ENCODE measurements around the gene METTL16. TPM values are rescaled to one million over a fixed set of nuclear protein-coding genes. Genes with fewer than 3 reads are reported as not detected.
"Not testable (repeated sequence)": the region's sequence is repeated elsewhere in the genome, so short reads cannot be mapped to it uniquely, and the experiment has no call there.

Gene METTL16
- total RNA-seq, 1 donor, result 14.8 TPM

- no peaks in the 10 kb centered on the region for H3K27me3 ChIP-seq (ENCODE audit: insufficient read depth, low read length)
- H3K4me1 ChIP-seq (ENCODE audit: insufficient read depth, low read length), result no peaks in the 10 kb centered on the region
- H3K36me3 ChIP-seq (ENCODE audit: insufficient read depth, low read length), result peaks cover 3% of the 10 kb centered on the region
- no peak overlapping the region for H3K4me2 ChIP-seq (ENCODE audit: insufficient read depth, low read length)
- no peaks in the 10 kb centered on the region for H3K9me3 ChIP-seq (ENCODE audit: low read depth, low read length)
- no peak for TF ChIP-seq CTCF (IDR thresholded peaks at IDR 0.05; ENCODE audit: extremely low read depth, low read depth, low read length)
- DNase-seq (ENCODE audit: insufficient read length, low spot score, missing footprints), result peak; percentile 88
- H3K79me2 ChIP-seq (ENCODE audit: insufficient read depth, low read length), result peaks cover 31% of the 10 kb centered on the region
- H3K27ac ChIP-seq (ENCODE audit: low read depth, low read length), result no peak overlapping the region
- no peaks in the 10 kb centered on the region for H4K20me1 ChIP-seq (ENCODE audit: insufficient read depth, low read length)
- no peak overlapping the region for H2AFZ ChIP-seq (ENCODE audit: low read length)
- H3K4me3 ChIP-seq (ENCODE audit: insufficient read depth, low read length), result no peak overlapping the region
These were observed 11.2 kb downstream of the METTL16 start for GRCh38 chr17:2500446-2500845.

- not testable (repeated sequence) for H3K4me3 ChIP-seq (ENCODE audit: insufficient read depth, low read length); H3K9me3 ChIP-seq (ENCODE audit: low read depth, low read length); H4K20me1 ChIP-seq (ENCODE audit: insufficient read depth, low read length); H2AFZ ChIP-seq (ENCODE audit: low read length); H3K4me2 ChIP-seq (ENCODE audit: insufficient read depth, low read length); H3K27ac ChIP-seq (ENCODE audit: low read depth, low read length); H3K4me1 ChIP-seq (ENCODE audit: insufficient read depth, low read length); H3K36me3 ChIP-seq (ENCODE audit: insufficient read depth, low read length); DNase-seq (ENCODE audit: insufficient read length, low spot score, missing footprints); H3K27me3 ChIP-seq (ENCODE audit: insufficient read depth, low read length)
- H3K79me2 ChIP-seq (ENCODE audit: insufficient read depth, low read length), result peaks cover 14% of the 10 kb centered on the region
These were observed 22.4 kb downstream of the METTL16 start for GRCh38 chr17:2489286-2489685.

GRCh38 chr17:2487306-2487705, 24.4 kb downstream of the METTL16 start:
- no peak overlapping the region for H3K4me2 ChIP-seq (ENCODE audit: insufficient read depth, low read length)
- no peak overlapping the region for H3K4me3 ChIP-seq (ENCODE audit: insufficient read depth, low read length)
- H3K9me3 ChIP-seq (ENCODE audit: low read depth, low read length), result no peaks in the 10 kb centered on the region
- H4K20me1 ChIP-seq (ENCODE audit: insufficient read depth, low read length), result peaks cover 6% of the 10 kb centered on the region
- H3K79me2 ChIP-seq (ENCODE audit: insufficient read depth, low read length), result peaks cover 19% of the 10 kb centered on the region
- no peak for TF ChIP-seq CTCF (IDR thresholded peaks at IDR 0.05; ENCODE audit: extremely low read depth, low read depth, low read length)
- H3K27ac ChIP-seq (ENCODE audit: low read depth, low read length), result no peak overlapping the region
- H3K4me1 ChIP-seq (ENCODE audit: insufficient read depth, low read length), result peaks cover 9% of the 10 kb centered on the region
- no peak overlapping the region for H2AFZ ChIP-seq (ENCODE audit: low read length)
- H3K36me3 ChIP-seq (ENCODE audit: insufficient read depth, low read length), result no peaks in the 10 kb centered on the region
- DNase-seq (ENCODE audit: insufficient read length, low spot score, missing footprints), result no peak
- H3K27me3 ChIP-seq (ENCODE audit: insufficient read depth, low read length), result no peaks in the 10 kb centered on the region

- H2AFZ ChIP-seq (ENCODE audit: low read length); H3K27ac ChIP-seq (ENCODE audit: low read depth, low read length); H3K9me3 ChIP-seq (ENCODE audit: low read depth, low read length); H3K4me3 ChIP-seq (ENCODE audit: insufficient read depth, low read length); H3K4me2 ChIP-seq (ENCODE audit: insufficient read depth, low read length); DNase-seq (ENCODE audit: insufficient read length, low spot score, missing footprints); H4K20me1 ChIP-seq (ENCODE audit: insufficient read depth, low read length); H3K27me3 ChIP-seq (ENCODE audit: insufficient read depth, low read length); H3K4me1 ChIP-seq (ENCODE audit: insufficient read depth, low read length); H3K36me3 ChIP-seq (ENCODE audit: insufficient read depth, low read length): not testable (repeated sequence)
- H3K79me2 ChIP-seq (ENCODE audit: insufficient read depth, low read length), result peaks cover 21% of the 10 kb centered on the region
These were observed 25.0 kb downstream of the METTL16 start for GRCh38 chr17:2486709-2487108.

- peaks cover 6% of the 10 kb centered on the region for H4K20me1 ChIP-seq (ENCODE audit: insufficient read depth, low read length)
- no peak for DNase-seq (ENCODE audit: insufficient read length, low spot score, missing footprints)
- no peak overlapping the region for H3K4me2 ChIP-seq (ENCODE audit: insufficient read depth, low read length)
- H3K4me3 ChIP-seq (ENCODE audit: insufficient read depth, low read length), result no peak overlapping the region
- no peak overlapping the region for H3K27ac ChIP-seq (ENCODE audit: low read depth, low read length)
- H3K36me3 ChIP-seq (ENCODE audit: insufficient read depth, low read length), result no peaks in the 10 kb centered on the region
- H3K4me1 ChIP-seq (ENCODE audit: insufficient read depth, low read length), result peaks cover 4% of the 10 kb centered on the region
- no peak for TF ChIP-seq CTCF (IDR thresholded peaks at IDR 0.05; ENCODE audit: extremely low read depth, low read depth, low read length)
- H2AFZ ChIP-seq (ENCODE audit: low read length), result no peak overlapping the region
- peaks cover 25% of the 10 kb centered on the region for H3K79me2 ChIP-seq (ENCODE audit: insufficient read depth, low read length)
- H3K27me3 ChIP-seq (ENCODE audit: insufficient read depth, low read length), result no peaks in the 10 kb centered on the region
- no peaks in the 10 kb centered on the region for H3K9me3 ChIP-seq (ENCODE audit: low read depth, low read length)
These were observed 25.7 kb downstream of the METTL16 start for GRCh38 chr17:2485970-2486369.

Data from osteoblast (primary cell).